Measurements from ENCODE around the gene CCDC196.

CCDC196 gene

GRCh38 chr14:66444271-66444927 lies 41.8 kb upstream of the CCDC196 start:
- no peaks in the 10 kb centered on the region for H3K9me3 ChIP-seq (ENCODE audit: insufficient read depth, low read depth, low read length)
- H3K36me3 ChIP-seq (ENCODE audit: control insufficient read depth in 1 of 2, insufficient read depth in 2 of 2, low read length in 2 of 2), result no peaks in the 10 kb centered on the region
- no peak overlapping the region for H3K4ac ChIP-seq (ENCODE audit: low read depth, low read length)
- H2BK12ac ChIP-seq (ENCODE audit: low read length), result no peak overlapping the region
- H3K27ac ChIP-seq (ENCODE audit: low read depth, low read length), result no peak overlapping the region
- no peak for DNase-seq
- WGBS (ENCODE audit: extremely low coverage, insufficient coverage, insufficient read length), result no CpG with 5 or more reads among the region's 2 CpGs
- no peak overlapping the region for H2AK5ac ChIP-seq (ENCODE audit: low read length)
- no peak overlapping the region for H4K8ac ChIP-seq (ENCODE audit: low read depth, low read length)
- H2BK5ac ChIP-seq (ENCODE audit: low read depth, low read length, poor library complexity), result no peak overlapping the region
- H4K91ac ChIP-seq (ENCODE audit: low read depth, low read length), result no peak overlapping the region
- H3K4me3 ChIP-seq (ENCODE audit: low read depth, low read length), result no peak overlapping the region
- H4K12ac ChIP-seq (ENCODE audit: low read depth, low read length), result no peak overlapping the region
- no peak overlapping the region for H2AFZ ChIP-seq (ENCODE audit: insufficient read depth, low read length, poor library complexity)
- H3K79me2 ChIP-seq (ENCODE audit: control insufficient read depth, insufficient read depth, low read length, poor library complexity), result no peaks in the 10 kb centered on the region
- H3K27me3 ChIP-seq (ENCODE audit: insufficient read depth, low read length), result no peaks in the 10 kb centered on the region
- no peak overlapping the region for H2BK120ac ChIP-seq (ENCODE audit: insufficient read depth, low read length, poor library complexity)
- no peak overlapping the region for H3K9ac ChIP-seq (ENCODE audit: low read length)
- no peak overlapping the region for H3K14ac ChIP-seq (ENCODE audit: low read length)
- no peak overlapping the region for H3K18ac ChIP-seq (ENCODE audit: low read length)
- no peak overlapping the region for H3K23ac ChIP-seq (ENCODE audit: low read length)
- no peaks in the 10 kb centered on the region for H3K79me1 ChIP-seq (ENCODE audit: low read length)
- H3K4me2 ChIP-seq (ENCODE audit: low read length), result no peak overlapping the region
- H3K4me1 ChIP-seq (ENCODE audit: control insufficient read depth in 1 of 2, insufficient read depth in 2 of 2, low read length in 2 of 2), result no peaks in the 10 kb centered on the region

GRCh38 chr14:66445936-66446335 lies 40.2 kb upstream of the CCDC196 start:
- Histone ChIP-seq H3K4me2 (ENCODE audit: low read length) (no peak overlapping the region), H2BK12ac (ENCODE audit: low read length) (no peak overlapping the region), H2BK120ac (ENCODE audit: insufficient read depth, low read length, poor library complexity) (no peak overlapping the region), H4K12ac (ENCODE audit: low read depth, low read length) (no peak overlapping the region), H3K14ac (ENCODE audit: low read length) (no peak overlapping the region), H2BK5ac (ENCODE audit: low read depth, low read length, poor library complexity) (no peak overlapping the region), H3K18ac (ENCODE audit: low read length) (no peak overlapping the region), H2AFZ (ENCODE audit: insufficient read depth, low read length, poor library complexity) (no peak overlapping the region), H3K4me3 (ENCODE audit: low read depth, low read length) (no peak overlapping the region), H3K27me3 (ENCODE audit: insufficient read depth, low read length) (no peaks in the 10 kb centered on the region), H4K8ac (ENCODE audit: low read depth, low read length) (no peak overlapping the region), H3K23ac (ENCODE audit: low read length) (no peak overlapping the region), H3K79me2 (ENCODE audit: control insufficient read depth, insufficient read depth, low read length, poor library complexity) (no peaks in the 10 kb centered on the region), H4K91ac (ENCODE audit: low read depth, low read length) (no peak overlapping the region), H3K9ac (ENCODE audit: low read length) (no peak overlapping the region), H3K27ac (ENCODE audit: low read depth, low read length) (no peak overlapping the region), H3K79me1 (ENCODE audit: low read length) (no peaks in the 10 kb centered on the region), H3K4me1 (ENCODE audit: control insufficient read depth in 1 of 2, insufficient read depth in 2 of 2, low read length in 2 of 2) (no peaks in the 10 kb centered on the region), H3K9me3 (ENCODE audit: insufficient read depth, low read depth, low read length) (no peaks in the 10 kb centered on the region), H2AK5ac (ENCODE audit: low read length) (no peak overlapping the region), H3K36me3 (ENCODE audit: control insufficient read depth in 1 of 2, insufficient read depth in 2 of 2, low read length in 2 of 2) (no peaks in the 10 kb centered on the region), H3K4ac (ENCODE audit: low read depth, low read length) (no peak overlapping the region)
- DNase-seq, result no peak

- Histone ChIP-seq H2BK5ac (ENCODE audit: low read depth, low read length, poor library complexity) (no peak overlapping the region), H3K4me2 (ENCODE audit: low read length) (no peak overlapping the region), H2AK5ac (ENCODE audit: low read length) (no peak overlapping the region), H3K4me1 (ENCODE audit: control insufficient read depth in 1 of 2, insufficient read depth in 2 of 2, low read length in 2 of 2) (no peaks in the 10 kb centered on the region), H3K23ac (ENCODE audit: low read length) (no peak overlapping the region), H3K79me2 (ENCODE audit: control insufficient read depth, insufficient read depth, low read length, poor library complexity) (no peaks in the 10 kb centered on the region), H3K79me1 (ENCODE audit: low read length) (no peaks in the 10 kb centered on the region), H3K27me3 (ENCODE audit: insufficient read depth, low read length) (no peaks in the 10 kb centered on the region), H3K27ac (ENCODE audit: low read depth, low read length) (no peak overlapping the region), H2BK12ac (ENCODE audit: low read length) (no peak overlapping the region), H3K9me3 (ENCODE audit: insufficient read depth, low read depth, low read length) (no peaks in the 10 kb centered on the region), H2AFZ (ENCODE audit: insufficient read depth, low read length, poor library complexity) (no peak overlapping the region), H3K4ac (ENCODE audit: low read depth, low read length) (no peak overlapping the region), H3K18ac (ENCODE audit: low read length) (no peak overlapping the region), H4K12ac (ENCODE audit: low read depth, low read length) (no peak overlapping the region), H3K9ac (ENCODE audit: low read length) (no peak overlapping the region), H4K91ac (ENCODE audit: low read depth, low read length) (no peak overlapping the region), H4K8ac (ENCODE audit: low read depth, low read length) (no peak overlapping the region), H3K36me3 (ENCODE audit: control insufficient read depth in 1 of 2, insufficient read depth in 2 of 2, low read length in 2 of 2) (no peaks in the 10 kb centered on the region), H3K14ac (ENCODE audit: low read length) (no peak overlapping the region), H2BK120ac (ENCODE audit: insufficient read depth, low read length, poor library complexity) (no peak overlapping the region), H3K4me3 (ENCODE audit: low read depth, low read length) (no peak overlapping the region)
- no peak for DNase-seq
- WGBS (ENCODE audit: extremely low coverage, insufficient coverage, insufficient read length), result no CpG with 5 or more reads among the region's 3 CpGs
Measured at GRCh38 chr14:66453469-66453868, 32.7 kb upstream of the CCDC196 start.

GRCh38 chr14:66459603-66460002 lies 26.6 kb upstream of the CCDC196 start:
- no peak overlapping the region for H4K91ac ChIP-seq (ENCODE audit: low read depth, low read length)
- no peak overlapping the region for H4K12ac ChIP-seq (ENCODE audit: low read depth, low read length)
- H3K36me3 ChIP-seq (ENCODE audit: control insufficient read depth in 1 of 2, insufficient read depth in 2 of 2, low read length in 2 of 2), result no peaks in the 10 kb centered on the region
- no peak overlapping the region for H3K9ac ChIP-seq (ENCODE audit: low read length)
- H3K4me2 ChIP-seq (ENCODE audit: low read length), result no peak overlapping the region
- H3K4me1 ChIP-seq (ENCODE audit: control insufficient read depth in 1 of 2, insufficient read depth in 2 of 2, low read length in 2 of 2), result no peaks in the 10 kb centered on the region
- H3K4me3 ChIP-seq (ENCODE audit: low read depth, low read length), result no peak overlapping the region
- H3K23ac ChIP-seq (ENCODE audit: low read length), result no peak overlapping the region
- no peaks in the 10 kb centered on the region for H3K9me3 ChIP-seq (ENCODE audit: insufficient read depth, low read depth, low read length)
- H3K14ac ChIP-seq (ENCODE audit: low read length), result no peak overlapping the region
- H2BK12ac ChIP-seq (ENCODE audit: low read length), result no peak overlapping the region
- H3K18ac ChIP-seq (ENCODE audit: low read length), result no peak overlapping the region
- H3K79me1 ChIP-seq (ENCODE audit: low read length), result no peaks in the 10 kb centered on the region
- H4K8ac ChIP-seq (ENCODE audit: low read depth, low read length), result no peak overlapping the region
- H2BK120ac ChIP-seq (ENCODE audit: insufficient read depth, low read length, poor library complexity), result no peak overlapping the region
- no peak overlapping the region for H2AFZ ChIP-seq (ENCODE audit: insufficient read depth, low read length, poor library complexity)
- DNase-seq, result no peak
- no peak overlapping the region for H3K27ac ChIP-seq (ENCODE audit: low read depth, low read length)
- no peaks in the 10 kb centered on the region for H3K27me3 ChIP-seq (ENCODE audit: insufficient read depth, low read length)
- no peak overlapping the region for H2AK5ac ChIP-seq (ENCODE audit: low read length)
- no peak overlapping the region for H2BK5ac ChIP-seq (ENCODE audit: low read depth, low read length, poor library complexity)
- no peaks in the 10 kb centered on the region for H3K79me2 ChIP-seq (ENCODE audit: control insufficient read depth, insufficient read depth, low read length, poor library complexity)
- H3K4ac ChIP-seq (ENCODE audit: low read depth, low read length), result no peak overlapping the region
